Natural killer cell (primary cell): ENCODE results near the gene RRAGC. TPM values are rescaled to one million over a fixed set of nuclear protein-coding genes. Genes with fewer than 3 reads are reported as not detected.

Experiments
- ATAC-seq, 3 donors: fragments of 150-1000 bp in 2 of 3; fragments of 200-7000 bp in 1 of 3; cut with Tn5 transposase; 1 replicate in 1 of 3; 2 replicates in 2 of 3; pipeline ENCODE4 v1.10.0; 2021; ENCODE audit warnings: mild to moderate bottlenecking in 2 of 3, moderate library complexity in 2 of 3
- DNase-seq, 2 donors: peaks; one replicate each; pipeline versions ENCODE4 v3.0.0 to v3.0.0-alpha.2; 2013 to 2021; ENCODE audit warnings: mixed read lengths in 1 of 2
- H3K27ac ChIP-seq: one replicate; pipeline ENCODE4 v1.5.1; 2013; ENCODE audit warnings: mild to moderate bottlenecking, low read length
- H3K27me3 ChIP-seq: one replicate; pipeline ENCODE4 v1.6.1; 2013; ENCODE audit warnings: low read length; ENCODE audit not compliant: control insufficient read depth, insufficient read depth
- H3K36me3 ChIP-seq: one replicate; pipeline ENCODE4 v1.6.1; 2013; ENCODE audit warnings: low read length; ENCODE audit not compliant: control insufficient read depth, insufficient read depth
- H3K4me1 ChIP-seq: one replicate; pipeline ENCODE4 v1.6.1; 2013; ENCODE audit warnings: low read length; ENCODE audit not compliant: control insufficient read depth, insufficient read depth
- H3K4me3 ChIP-seq: one replicate; pipeline ENCODE4 v1.5.1; 2013; ENCODE audit warnings: low read length
- H3K9me3 ChIP-seq: one replicate; pipeline ENCODE4 v1.6.1; 2013; ENCODE audit warnings: low read length; ENCODE audit not compliant: control insufficient read depth, insufficient read depth
- H3K27ac Mint-ChIP-seq, 2 donors: one replicate each; pipeline ENCODE4 v1.8.0; 2022; ENCODE audit warnings: mild to moderate bottlenecking in 2 of 2, mixed read lengths in 2 of 2, moderate library complexity in 1 of 2
- H3K27me3 Mint-ChIP-seq, 2 donors: one replicate each; pipeline ENCODE4 v1.8.0; 2022; ENCODE audit warnings: low read depth in 2 of 2, mixed read lengths in 2 of 2
- H3K36me3 Mint-ChIP-seq: one replicate; pipeline ENCODE4 v1.8.0; 2022; ENCODE audit warnings: mixed read lengths
- H3K4me1 Mint-ChIP-seq, 2 donors: one replicate each; pipeline ENCODE4 v1.8.0; 2022; ENCODE audit warnings: mixed read lengths in 2 of 2
- H3K4me3 Mint-ChIP-seq: one replicate; pipeline ENCODE4 v1.8.0; 2022; ENCODE audit warnings: mild to moderate bottlenecking, moderate library complexity, mixed read lengths
- H3K9me3 Mint-ChIP-seq, 2 donors: one replicate each; pipeline ENCODE4 v1.8.0; 2022; ENCODE audit warnings: mixed read lengths in 2 of 2
- WGBS: methylation state at CpG from one replicate; pipeline ENCODE4 v1.1.7; 2013; ENCODE audit warnings: missing lambda C conversion rate; ENCODE audit not compliant: insufficient coverage; 5-methylcytosine and 5-hydroxymethylcytosine counted together
- intact Hi-C: fragments of 100-400 bp; cut with micrococcal nuclease; formaldehyde crosslinking; loops from one replicate; pipeline ENCODE4 v1.14.2; 2022
- total RNA-seq, 4 donors: library from RNA; stranded (reverse); fragments of 120-200 nt in 1 of 4; gene quantifications; one replicate each; pipeline versions ENCODE4 v1.2.3 to v1.2.4, GENCODE V29; 2013 to 2022
- TF ChIP-seq, protein P1 (sequence below): fragments of 200-600 bp; IDR thresholded peaks from one replicate; pipeline ENCODE4 v1.8.0; 2022; ENCODE audit warnings: antibody characterized with exemption

Gene RRAGC
- total RNA-seq, 3 donors from 2014 or later (not counting 1 experiment from before 2014, with no cell fraction given): 15.9 to 24.9 (median 22.0) TPM

DNA sequence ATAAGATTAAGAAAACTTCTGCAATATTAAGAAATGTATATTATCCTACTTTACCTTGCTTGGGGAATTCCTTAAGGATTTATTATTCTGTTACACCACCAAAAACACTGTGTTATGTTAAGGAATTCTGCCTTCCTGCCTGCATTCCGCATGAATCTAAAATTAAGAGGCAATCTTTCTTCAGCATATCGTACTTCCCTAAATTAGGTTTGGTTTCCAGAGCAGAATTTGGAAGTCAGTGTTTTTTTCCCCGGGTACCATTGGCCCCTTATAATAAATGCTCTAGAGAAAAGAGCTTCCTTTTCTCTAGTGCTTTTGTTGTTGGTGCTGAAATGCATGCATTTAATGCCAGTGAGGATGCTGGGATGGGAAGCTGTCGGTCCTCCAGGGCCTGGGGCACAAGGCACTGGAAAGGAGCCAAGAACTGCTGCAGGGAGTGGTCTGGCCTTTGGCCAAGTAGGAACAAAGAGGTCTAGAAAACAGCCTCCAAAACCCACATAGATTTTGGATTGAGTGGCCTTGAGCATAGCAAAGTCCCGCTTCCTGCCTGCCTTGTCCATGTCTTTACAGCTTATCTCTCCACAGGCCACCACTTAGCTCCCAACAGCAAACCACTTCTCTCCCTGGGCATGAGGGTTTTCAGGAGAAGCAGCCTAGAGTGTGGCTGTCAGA is 69.9 kb downstream of the RRAGC start:
- Mint-ChIP-seq H3K27me3 (peaks cover 22 to 80% of the 10 kb centered on the region in 2 donors), H3K9me3 (peaks cover 0 to 4% of the 10 kb centered on the region in 2 donors), H3K36me3 (no peaks in the 10 kb centered on the region), H3K27ac (no peak overlapping the region), H3K4me3 (no peak overlapping the region), H3K4me1 (no peaks in the 10 kb centered on the region)
- ATAC-seq (no peak), DNase-seq (no peak)
- TF ChIP-seq, protein P1, sequence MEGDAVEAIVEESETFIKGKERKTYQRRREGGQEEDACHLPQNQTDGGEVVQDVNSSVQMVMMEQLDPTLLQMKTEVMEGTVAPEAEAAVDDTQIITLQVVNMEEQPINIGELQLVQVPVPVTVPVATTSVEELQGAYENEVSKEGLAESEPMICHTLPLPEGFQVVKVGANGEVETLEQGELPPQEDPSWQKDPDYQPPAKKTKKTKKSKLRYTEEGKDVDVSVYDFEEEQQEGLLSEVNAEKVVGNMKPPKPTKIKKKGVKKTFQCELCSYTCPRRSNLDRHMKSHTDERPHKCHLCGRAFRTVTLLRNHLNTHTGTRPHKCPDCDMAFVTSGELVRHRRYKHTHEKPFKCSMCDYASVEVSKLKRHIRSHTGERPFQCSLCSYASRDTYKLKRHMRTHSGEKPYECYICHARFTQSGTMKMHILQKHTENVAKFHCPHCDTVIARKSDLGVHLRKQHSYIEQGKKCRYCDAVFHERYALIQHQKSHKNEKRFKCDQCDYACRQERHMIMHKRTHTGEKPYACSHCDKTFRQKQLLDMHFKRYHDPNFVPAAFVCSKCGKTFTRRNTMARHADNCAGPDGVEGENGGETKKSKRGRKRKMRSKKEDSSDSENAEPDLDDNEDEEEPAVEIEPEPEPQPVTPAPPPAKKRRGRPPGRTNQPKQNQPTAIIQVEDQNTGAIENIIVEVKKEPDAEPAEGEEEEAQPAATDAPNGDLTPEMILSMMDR: no peak
- no peaks in the 10 kb centered on the region for H3K36me3 ChIP-seq
- H3K4me1 ChIP-seq: no peaks in the 10 kb centered on the region
- WGBS: 33% methylated on average over 3 of the region's 5 CpGs
- intact Hi-C loops: no loop called here
- H3K27ac ChIP-seq: no peak overlapping the region
- peaks cover 2% of the 10 kb centered on the region for H3K27me3 ChIP-seq
- no peak overlapping the region for H3K4me3 ChIP-seq
- H3K9me3 ChIP-seq: peaks cover 5% of the 10 kb centered on the region

DNA sequence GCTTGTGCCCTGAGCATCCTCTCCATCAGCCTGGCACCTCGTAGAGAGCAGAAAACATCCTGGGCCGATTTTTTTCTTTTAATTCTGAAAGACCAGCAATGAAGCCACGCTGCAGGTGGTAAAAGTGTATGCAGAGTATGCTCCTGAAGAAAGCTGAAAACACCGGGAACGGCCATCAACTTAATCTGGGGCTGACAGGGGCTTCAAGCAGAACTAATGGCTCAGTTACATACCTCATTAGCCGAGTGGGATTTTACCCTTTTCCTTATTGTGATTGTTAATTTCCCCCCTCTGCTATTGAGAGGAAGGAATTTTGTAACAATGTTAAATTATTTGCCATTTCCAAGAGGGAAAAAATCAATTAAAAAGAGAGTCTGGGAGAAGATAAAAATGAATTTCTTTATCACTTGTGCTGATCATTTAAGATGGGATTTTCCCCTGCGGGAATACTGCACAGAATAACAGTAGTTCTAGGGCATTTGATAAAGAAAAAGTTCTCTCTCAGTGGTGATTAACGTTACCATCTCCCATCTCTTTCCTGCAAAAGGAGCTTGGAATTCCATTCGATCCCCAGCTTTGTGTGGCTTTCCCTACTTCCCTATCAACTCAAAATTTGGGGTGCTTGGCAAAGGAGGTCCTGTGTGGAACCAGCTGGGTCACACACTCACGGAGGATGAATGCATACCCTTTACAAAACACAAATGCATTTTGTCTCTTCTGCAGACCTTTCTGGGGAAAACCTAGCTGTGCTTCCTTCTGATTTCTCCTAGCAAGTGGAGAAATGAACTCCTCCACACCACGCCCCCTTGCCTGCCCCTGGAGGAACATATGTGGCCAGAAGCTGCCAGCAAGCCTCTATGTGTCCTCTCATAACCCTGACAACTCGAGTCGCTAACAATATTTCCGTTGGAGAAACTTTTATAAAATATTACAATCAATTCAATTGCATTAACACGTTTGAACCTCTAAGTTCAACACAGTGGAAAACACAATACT is 70.9 kb downstream of the RRAGC start:
- Mint-ChIP-seq H3K9me3 (peaks cover 0 to 4% of the 10 kb centered on the region in 2 donors), H3K4me1 (no peaks in the 10 kb centered on the region), H3K4me3 (no peak overlapping the region), H3K36me3 (no peaks in the 10 kb centered on the region), H3K27ac (no peak overlapping the region), H3K27me3 (peaks cover 22 to 80% of the 10 kb centered on the region in 2 donors)
- no peaks in the 10 kb centered on the region for H3K36me3 ChIP-seq
- intact Hi-C loops: no loop called here
- H3K27ac ChIP-seq: no peak overlapping the region
- no peak for DNase-seq
- peaks cover 5% of the 10 kb centered on the region for H3K9me3 ChIP-seq
- 68% methylated on average over 14 of the region's 15 CpGs for WGBS
- no peak overlapping the region for H3K4me3 ChIP-seq
- ATAC-seq: no peak
- TF ChIP-seq, protein P1: no peak
- peaks cover 7% of the 10 kb centered on the region for H3K27me3 ChIP-seq
- no peaks in the 10 kb centered on the region for H3K4me1 ChIP-seq

Other genes with a start within 250 kb of the RRAGC start
- 10 to 100 TPM in 1 of 3 donors, 1 to 10 TPM in 2; 5.7 to 11.4 (median 8.9) TPM for gene MYCBP, start 13.6 kb upstream of the RRAGC start, total RNA-seq
- gene GJA9, start 21.8 kb upstream of the RRAGC start, total RNA-seq: not detected
- not detected for gene RHBDL2, start 82.1 kb upstream of the RRAGC start, total RNA-seq
- 10 to 100 TPM; 70.4 to 80.7 (median 73.2) TPM for gene AKIRIN1, start 131.5 kb upstream of the RRAGC start, total RNA-seq
- 10 to 100 TPM; 63.6 to 72.9 (median 71.1) TPM for gene NDUFS5, start 166.6 kb upstream of the RRAGC start, total RNA-seq